Osteoblast (primary cell): ENCODE results near the gene AMELX. TPM values are rescaled to one million over a fixed set of nuclear protein-coding genes. Genes with fewer than 3 reads are reported as not detected.

ENCODE experiments used
- DNase-seq: peaks from one replicate; pipeline ENCODE4 v3.0.0; 2011; ENCODE audit warnings: low spot score, mixed read lengths; ENCODE audit not compliant: insufficient read length; ENCODE audit errors: missing footprints
- H2AFZ ChIP-seq: 2 replicates; pipeline ENCODE4 v1.6.0; 2011; ENCODE audit warnings: mild to moderate bottlenecking, low read length
- H3K27ac ChIP-seq: 2 replicates; pipeline ENCODE4 v1.5.1; 2011; ENCODE audit warnings: mild to moderate bottlenecking, low read depth, low read length, moderate library complexity
- H3K27me3 ChIP-seq: 2 replicates; pipeline ENCODE4 v1.6.0; 2012; ENCODE audit warnings: mild to moderate bottlenecking, control low read depth, inconsistent platforms, low read length, moderate library complexity; ENCODE audit not compliant: insufficient read depth
- H3K36me3 ChIP-seq: 2 replicates; pipeline ENCODE4 v1.5.1; 2011; ENCODE audit warnings: mild to moderate bottlenecking, low read length, control low read depth, moderate library complexity; ENCODE audit not compliant: insufficient read depth
- H3K4me1 ChIP-seq: 2 replicates; pipeline ENCODE4 v1.5.1; 2011; ENCODE audit warnings: mild to moderate bottlenecking, low read length, control low read depth, moderate library complexity; ENCODE audit not compliant: insufficient read depth
- H3K4me2 ChIP-seq: 2 replicates; pipeline ENCODE4 v1.6.0; 2011; ENCODE audit warnings: mild to moderate bottlenecking, low read length; ENCODE audit not compliant: insufficient read depth
- H3K4me3 ChIP-seq: fragments of 200-600 bp; sonication (generic); 3 replicates; pipeline ENCODE4 v1.5.1; 2012; ENCODE audit warnings: mild to moderate bottlenecking, low read length, inconsistent platforms; ENCODE audit not compliant: insufficient read depth
- H3K79me2 ChIP-seq: 2 replicates; pipeline ENCODE4 v1.6.0; 2012; ENCODE audit warnings: mild to moderate bottlenecking, low read length, control low read depth, inconsistent platforms; ENCODE audit not compliant: insufficient read depth
- H3K9me3 ChIP-seq: 2 replicates; pipeline ENCODE4 v1.5.1; 2011; ENCODE audit warnings: low read depth, low read length, control low read depth
- H4K20me1 ChIP-seq: 2 replicates; pipeline ENCODE4 v1.6.0; 2012; ENCODE audit warnings: mild to moderate bottlenecking, low read length, control low read depth; ENCODE audit not compliant: insufficient read depth
- total RNA-seq: library from RNA; depleted of rRNA; stranded (reverse); fragments of >200 nt; gene quantifications from 2 replicates; pipeline ENCODE4 v1.2.3, GENCODE V29; 2012
- TF ChIP-seq, protein P1 (sequence below): IDR thresholded peaks from 2 replicates; pipeline ENCODE4 v1.5.1; 2011; ENCODE audit warnings: mild to moderate bottlenecking, low read depth, low read length, moderate library complexity; ENCODE audit errors: extremely low read depth

The AMELX gene
- total RNA-seq, 1 donor: not detected

DNA sequence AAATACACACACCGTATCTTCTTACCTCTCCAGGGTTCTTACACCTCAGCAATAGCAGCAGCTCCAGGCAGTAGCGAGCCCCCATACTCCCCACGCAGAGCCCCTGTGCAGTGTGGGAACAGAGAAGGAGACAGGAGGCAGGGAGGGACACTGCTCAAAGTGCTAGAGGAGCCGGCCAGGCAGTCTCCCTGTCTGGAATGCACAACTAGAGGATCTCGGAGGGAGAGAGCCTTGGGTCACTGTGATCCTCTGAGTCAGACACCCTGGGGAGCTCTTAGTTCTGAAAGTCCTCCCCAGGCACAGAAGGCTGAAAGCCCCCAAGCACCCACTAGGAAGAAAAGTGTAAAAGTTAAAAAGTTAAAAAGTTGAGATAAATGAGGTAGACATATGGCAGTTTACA, 16.0 kb downstream of the AMELX start:
- no peaks in the 10 kb centered on the region for H3K9me3 ChIP-seq
- H3K4me1 ChIP-seq: no peaks in the 10 kb centered on the region
- H3K36me3 ChIP-seq: no peaks in the 10 kb centered on the region
- H3K27me3 ChIP-seq: no peaks in the 10 kb centered on the region
- no peaks in the 10 kb centered on the region for H3K79me2 ChIP-seq
- no peak overlapping the region for H3K4me2 ChIP-seq
- DNase-seq: no peak
- no peak overlapping the region for H2AFZ ChIP-seq
- H3K27ac ChIP-seq: no peak overlapping the region
- TF ChIP-seq, protein P1, sequence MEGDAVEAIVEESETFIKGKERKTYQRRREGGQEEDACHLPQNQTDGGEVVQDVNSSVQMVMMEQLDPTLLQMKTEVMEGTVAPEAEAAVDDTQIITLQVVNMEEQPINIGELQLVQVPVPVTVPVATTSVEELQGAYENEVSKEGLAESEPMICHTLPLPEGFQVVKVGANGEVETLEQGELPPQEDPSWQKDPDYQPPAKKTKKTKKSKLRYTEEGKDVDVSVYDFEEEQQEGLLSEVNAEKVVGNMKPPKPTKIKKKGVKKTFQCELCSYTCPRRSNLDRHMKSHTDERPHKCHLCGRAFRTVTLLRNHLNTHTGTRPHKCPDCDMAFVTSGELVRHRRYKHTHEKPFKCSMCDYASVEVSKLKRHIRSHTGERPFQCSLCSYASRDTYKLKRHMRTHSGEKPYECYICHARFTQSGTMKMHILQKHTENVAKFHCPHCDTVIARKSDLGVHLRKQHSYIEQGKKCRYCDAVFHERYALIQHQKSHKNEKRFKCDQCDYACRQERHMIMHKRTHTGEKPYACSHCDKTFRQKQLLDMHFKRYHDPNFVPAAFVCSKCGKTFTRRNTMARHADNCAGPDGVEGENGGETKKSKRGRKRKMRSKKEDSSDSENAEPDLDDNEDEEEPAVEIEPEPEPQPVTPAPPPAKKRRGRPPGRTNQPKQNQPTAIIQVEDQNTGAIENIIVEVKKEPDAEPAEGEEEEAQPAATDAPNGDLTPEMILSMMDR: no peak
- H4K20me1 ChIP-seq: no peaks in the 10 kb centered on the region
- H3K4me3 ChIP-seq: no peak overlapping the region

DNA sequence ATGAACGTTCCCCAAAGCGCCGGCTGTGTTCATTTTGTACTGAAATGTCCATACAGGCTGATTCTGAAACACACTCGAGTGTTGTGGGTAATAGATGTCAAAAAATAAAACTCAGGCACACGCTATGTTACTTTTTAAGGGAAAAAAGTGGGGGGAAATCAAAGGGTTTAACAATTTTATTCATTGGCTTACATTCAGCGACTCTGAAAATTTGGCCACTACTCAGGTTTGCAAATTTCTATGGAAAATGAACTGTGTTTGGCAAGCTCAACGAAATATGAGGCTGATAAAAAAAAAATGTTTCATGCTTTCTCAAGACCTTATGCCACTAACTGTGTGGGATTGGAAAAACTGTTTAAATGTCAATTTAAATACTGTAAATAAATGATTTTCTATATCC, 18.5 kb downstream of the AMELX start:
- Histone ChIP-seq H2AFZ (no peak overlapping the region), H3K36me3 (no peaks in the 10 kb centered on the region), H3K9me3 (no peaks in the 10 kb centered on the region), H4K20me1 (no peaks in the 10 kb centered on the region), H3K4me2 (no peak overlapping the region), H3K27ac (no peak overlapping the region), H3K4me1 (no peaks in the 10 kb centered on the region), H3K27me3 (no peaks in the 10 kb centered on the region), H3K79me2 (no peaks in the 10 kb centered on the region), H3K4me3 (no peak overlapping the region)
- TF ChIP-seq, protein P1: no peak
- no peak for DNase-seq

DNA sequence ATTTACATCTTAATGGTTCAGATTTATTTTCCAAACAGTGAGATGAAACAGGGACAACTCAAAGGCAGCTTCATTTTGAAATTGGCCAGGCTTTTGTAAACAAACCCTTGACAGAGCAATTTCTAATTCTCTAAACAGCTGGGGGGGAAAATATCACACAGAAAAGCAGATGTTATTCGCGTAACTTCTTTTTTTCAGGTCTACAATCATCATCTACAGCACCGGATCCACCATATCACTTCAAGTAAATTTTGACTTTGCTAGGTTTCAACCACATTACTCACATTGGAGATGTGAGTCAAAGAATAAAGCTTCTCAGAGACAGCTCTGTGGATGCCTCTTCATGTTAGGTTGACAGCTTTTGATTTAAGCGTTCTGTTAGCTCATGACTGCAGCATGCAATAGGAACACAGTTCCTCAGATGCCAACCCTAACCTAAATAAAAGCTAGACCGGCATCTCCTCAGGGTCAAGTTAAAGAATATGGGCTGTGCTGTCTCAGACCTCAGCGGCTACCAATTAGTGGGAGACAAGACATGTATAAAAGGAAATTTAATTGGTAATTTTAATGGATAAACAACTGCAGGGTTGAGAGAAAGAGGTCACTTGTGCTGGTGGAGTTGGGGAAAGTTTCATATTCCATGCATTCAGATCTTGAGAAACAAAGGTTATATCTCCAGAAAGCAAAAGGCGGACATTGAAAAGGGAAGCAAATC, 26.8 kb downstream of the AMELX start:
- DNase-seq: no peak
- Histone ChIP-seq H3K79me2 (no peaks in the 10 kb centered on the region), H3K27me3 (no peaks in the 10 kb centered on the region), H4K20me1 (no peaks in the 10 kb centered on the region), H3K4me1 (no peaks in the 10 kb centered on the region), H3K27ac (no peak overlapping the region), H3K4me2 (no peak overlapping the region), H3K36me3 (no peaks in the 10 kb centered on the region), H3K9me3 (peaks cover 5% of the 10 kb centered on the region), H3K4me3 (no peak overlapping the region), H2AFZ (no peak overlapping the region)
- TF ChIP-seq, protein P1: no peak

DNA sequence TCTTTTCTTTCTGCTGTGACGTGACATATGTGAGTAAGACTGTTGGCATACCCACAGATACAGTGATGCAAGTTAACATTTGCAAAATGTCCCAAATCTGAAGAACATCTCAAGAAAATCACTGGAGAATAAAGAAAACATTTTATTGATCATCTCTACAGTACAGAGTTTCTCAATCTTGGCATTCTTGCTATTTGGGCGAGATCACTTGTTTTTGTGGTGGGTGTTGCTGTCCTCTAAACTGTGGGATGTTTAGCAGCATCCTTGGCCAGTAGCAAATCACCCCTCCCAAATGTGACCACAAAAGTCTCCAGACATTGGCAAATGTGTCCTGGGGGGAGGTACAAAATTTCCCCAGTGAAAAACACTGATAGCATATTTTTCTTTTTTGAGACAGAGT, 28.8 kb downstream of the AMELX start:
- Histone ChIP-seq H3K4me3 (no peak overlapping the region), H2AFZ (no peak overlapping the region), H4K20me1 (no peaks in the 10 kb centered on the region), H3K36me3 (no peaks in the 10 kb centered on the region), H3K27me3 (no peaks in the 10 kb centered on the region), H3K79me2 (no peaks in the 10 kb centered on the region), H3K4me1 (no peaks in the 10 kb centered on the region), H3K4me2 (no peak overlapping the region), H3K27ac (no peak overlapping the region), H3K9me3 (peaks cover 5% of the 10 kb centered on the region)
- TF ChIP-seq, protein P1: no peak
- DNase-seq: no peak
